Endothelial cell (in vitro differentiated cells): ENCODE data around the gene SUPT3H. TPM values are rescaled to one million over a fixed set of nuclear protein-coding genes. Genes with fewer than 3 reads are reported as not detected.
A peak's percentile ranks its signal among the peaks of the same experiment; 100 is the strongest.

Source experiments
- DNase-seq: peaks from one replicate; pipeline ENCODE4 v3.0.0; 2021; ENCODE audit warnings: low spot score
- H3K27ac Mint-ChIP-seq: one replicate; pipeline ENCODE4 v1.8.0; 2021; ENCODE audit warnings: mixed read lengths, inconsistent platforms; ENCODE audit not compliant: unreplicated experiment
- H3K27me3 Mint-ChIP-seq: one replicate; pipeline ENCODE4 v1.8.0; 2021; ENCODE audit warnings: mild to moderate bottlenecking, moderate library complexity, mixed read lengths, inconsistent platforms; ENCODE audit not compliant: unreplicated experiment
- H3K36me3 Mint-ChIP-seq: one replicate; pipeline ENCODE4 v1.8.0; 2021; ENCODE audit warnings: mild to moderate bottlenecking, low read depth, mixed read lengths, inconsistent platforms; ENCODE audit not compliant: unreplicated experiment
- H3K4me1 Mint-ChIP-seq: one replicate; pipeline ENCODE4 v1.8.0; 2021; ENCODE audit warnings: mild to moderate bottlenecking, mixed read lengths, inconsistent platforms; ENCODE audit not compliant: unreplicated experiment
- H3K4me3 Mint-ChIP-seq: one replicate; pipeline ENCODE4 v1.8.0; 2021; ENCODE audit warnings: mild to moderate bottlenecking, mixed read lengths, inconsistent platforms; ENCODE audit not compliant: unreplicated experiment
- H3K9me3 Mint-ChIP-seq: one replicate; pipeline ENCODE4 v1.8.0; 2021; ENCODE audit warnings: mixed read lengths, inconsistent platforms; ENCODE audit not compliant: unreplicated experiment
- CTCF ChIP-seq: fragments of 200-600 bp; sonication (generic); IDR thresholded peaks from one replicate; pipeline ENCODE4 v1.5.0; 2021; ENCODE audit warnings: antibody characterized with exemption; ENCODE audit not compliant: unreplicated experiment
- total RNA-seq: library from RNA; stranded (reverse); fragmentation: NEBNext Ultra II Directional; extraction: Animal tissue kit (Norgen Biotek cat#: 25700); gene quantifications from one replicate; pipeline ENCODE4 v1.2.1, GENCODE V29; 2021; ENCODE audit not compliant: unreplicated experiment

The SUPT3H gene
- total RNA-seq, 1 donor from 2014 or later, result 28.5 TPM

- no peaks in the 10 kb centered on the region for H3K36me3 Mint-ChIP-seq
- H3K9me3 Mint-ChIP-seq, result no peaks in the 10 kb centered on the region
- H3K4me1 Mint-ChIP-seq, result no peaks in the 10 kb centered on the region
- no peak overlapping the region for H3K4me3 Mint-ChIP-seq
- H3K27me3 Mint-ChIP-seq, result no peaks in the 10 kb centered on the region
- TF ChIP-seq CTCF, result no peak
- no peak for DNase-seq
- no peak overlapping the region for H3K27ac Mint-ChIP-seq
These were observed 176.2 kb downstream of the SUPT3H start for GRCh38 chr6:45201484-45201883.

- DNase-seq, result no peak
- no peak for TF ChIP-seq CTCF
These were observed 177.2 kb downstream of the SUPT3H start for GRCh38 chr6:45200510-45200909.

GRCh38 chr6:45199554-45199953 lies 178.2 kb downstream of the SUPT3H start:
- Mint-ChIP-seq H3K4me3 (no peak overlapping the region), H3K27ac (peak overlapping the region; percentile 62), H3K9me3 (no peaks in the 10 kb centered on the region), H3K27me3 (no peaks in the 10 kb centered on the region), H3K36me3 (no peaks in the 10 kb centered on the region), H3K4me1 (no peaks in the 10 kb centered on the region)
- no peak for TF ChIP-seq CTCF
- no peak for DNase-seq

More at GRCh38 chr6:45200510-45200909, 177.2 kb downstream of the SUPT3H start:
- H3K27ac Mint-ChIP-seq, result no peak overlapping the region
- H3K9me3 Mint-ChIP-seq, result no peaks in the 10 kb centered on the region
- no peaks in the 10 kb centered on the region for H3K4me1 Mint-ChIP-seq
- no peaks in the 10 kb centered on the region for H3K27me3 Mint-ChIP-seq
- H3K36me3 Mint-ChIP-seq, result no peaks in the 10 kb centered on the region
- no peak overlapping the region for H3K4me3 Mint-ChIP-seq

GRCh38 chr6:45196121-45196520 lies 181.6 kb downstream of the SUPT3H start:
- Mint-ChIP-seq H3K27me3 (no peaks in the 10 kb centered on the region), H3K27ac (no peak overlapping the region), H3K9me3 (no peaks in the 10 kb centered on the region)

GRCh38 chr6:45195137-45195536 lies 182.6 kb downstream of the SUPT3H start:
- Mint-ChIP-seq H3K27ac (no peak overlapping the region), H3K4me1 (no peaks in the 10 kb centered on the region), H3K36me3 (no peaks in the 10 kb centered on the region), H3K27me3 (no peaks in the 10 kb centered on the region), H3K4me3 (no peak overlapping the region), H3K9me3 (no peaks in the 10 kb centered on the region)
- no peak for TF ChIP-seq CTCF
- DNase-seq, result no peak

More at GRCh38 chr6:45196121-45196520, 181.6 kb downstream of the SUPT3H start:
- Mint-ChIP-seq H3K4me3 (no peak overlapping the region), H3K36me3 (no peaks in the 10 kb centered on the region), H3K4me1 (no peaks in the 10 kb centered on the region)
- DNase-seq, result no peak
- TF ChIP-seq CTCF, result no peak
